HAP-1 (cell line): ENCODE measurements around the gene ZNF778.
"Not testable (repeated sequence)": the region's sequence is repeated elsewhere in the genome, so short reads cannot be mapped to it uniquely, and the experiment has no call there.

Experiments used
- DNase-seq, 2 experiments: peaks; one replicate each; pipeline ENCODE4 v3.0.0-alpha.2; 2016 to 2020; ENCODE audit warnings: low spot score in 2 of 2
- H3K27me3 ChIP-seq: fragments of 250-450 bp; sonication (Bioruptor Pico); 2 replicates; pipeline ENCODE4 v1.5.1; 2020; ENCODE audit warnings: low read depth, mild to moderate bottlenecking, moderate library complexity
- H3K36me3 ChIP-seq: fragments of 250-450 bp; sonication (Bioruptor Pico); replicated peaks from 2 replicates; pipeline ENCODE4 v1.5.1; 2020; ENCODE audit warnings: mild to moderate bottlenecking
- H3K4me1 ChIP-seq: fragments of 250-450 bp; sonication (Bioruptor Pico); 2 replicates; pipeline ENCODE4 v1.5.1; 2020; ENCODE audit warnings: mild to moderate bottlenecking
- H3K4me3 ChIP-seq: fragments of 250-450 bp; sonication (Bioruptor Pico); 2 replicates; pipeline ENCODE4 v1.5.1; 2020; ENCODE audit warnings: mild to moderate bottlenecking, moderate library complexity
- H3K9me3 ChIP-seq: fragments of 250-450 bp; sonication (Bioruptor Pico); 2 replicates; pipeline ENCODE4 v1.5.1; 2020; ENCODE audit warnings: mild to moderate bottlenecking, moderate library complexity
- in situ Hi-C: fragments of 300-500 bp; cut with MboI; formaldehyde crosslinking; loops from 3 replicates; pipeline ENCODE4 v1.14.3; 2020; ENCODE audit warnings: low sequenced_read_pairs, inconsistent platforms, mixed read lengths

Gene ZNF778

DNA sequence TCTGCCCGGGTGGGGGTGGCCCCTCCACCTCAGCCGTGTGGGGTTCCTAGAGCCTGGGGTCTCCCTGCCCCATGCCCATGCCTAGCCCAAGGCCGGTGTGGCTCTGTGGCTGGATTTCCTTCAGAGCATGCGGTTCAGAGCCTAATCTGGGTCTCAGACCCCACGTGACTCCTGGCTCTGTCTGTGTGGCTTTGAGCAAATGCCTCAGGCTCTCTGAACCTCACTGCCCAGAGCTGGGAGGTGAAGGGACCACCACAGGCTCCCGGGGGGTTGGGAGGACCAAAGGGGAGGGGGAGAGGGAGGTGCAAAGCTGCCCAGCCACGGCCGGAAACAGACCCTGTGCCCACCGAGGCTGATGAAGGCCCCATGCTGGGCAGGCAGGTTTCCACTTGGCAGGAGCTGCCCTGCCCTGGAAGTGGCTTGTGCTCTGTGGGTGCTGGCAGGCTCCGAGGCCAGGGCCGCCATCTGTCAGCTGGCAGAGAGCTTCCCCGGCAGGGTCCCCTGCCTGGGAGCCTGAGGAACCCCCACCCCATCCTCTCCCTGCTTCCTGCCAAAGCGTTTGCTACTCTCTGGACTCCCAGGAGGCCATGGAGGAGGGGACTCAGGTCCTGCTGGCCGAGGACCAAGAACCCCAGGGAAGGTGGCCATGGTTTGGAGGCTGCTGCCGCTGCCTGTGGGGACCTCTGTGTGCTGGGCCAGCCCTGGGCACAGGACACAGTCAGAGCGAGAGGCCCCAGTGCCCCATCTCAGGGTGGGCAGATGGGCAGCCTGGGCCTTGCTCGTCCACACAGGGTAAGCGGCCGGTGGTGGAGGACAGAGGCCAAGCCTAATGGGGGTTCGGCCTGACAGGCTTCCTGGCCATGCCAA lies 42.0 kb upstream of the ZNF778 start:
- DNase-seq, result no peak

DNA sequence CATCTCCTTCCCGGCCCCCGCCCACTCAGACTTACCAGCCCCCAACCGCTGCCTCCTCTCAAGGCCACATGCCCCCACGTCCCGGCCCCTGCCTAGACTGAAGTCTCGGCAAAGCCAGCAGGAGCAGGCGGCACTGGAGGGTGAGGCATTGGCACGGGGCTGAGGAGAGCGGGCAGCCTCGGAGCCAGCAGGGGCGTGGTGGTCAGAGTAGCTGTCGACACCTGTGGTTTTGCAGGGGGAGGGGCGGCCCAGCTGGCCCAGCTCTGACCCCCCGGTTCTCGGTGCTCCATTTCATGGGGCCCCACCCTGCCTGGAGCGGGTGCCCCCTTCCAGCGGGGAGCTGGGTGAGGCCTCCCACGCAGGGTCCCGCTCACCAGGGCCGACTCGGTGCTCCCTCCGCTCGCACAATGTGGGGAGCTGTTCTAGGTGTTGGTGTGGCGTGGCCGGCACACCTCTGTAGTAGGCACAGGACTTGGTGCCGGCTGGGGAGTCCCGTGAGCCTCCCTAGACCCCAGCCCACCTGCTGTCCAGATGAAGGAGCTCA lies 41.3 kb upstream of the ZNF778 start:
- in situ Hi-C loops, result no loop called here
- H3K4me1 ChIP-seq, result no peaks in the 10 kb centered on the region; the same call in 1 of the 2 replicates

More for the DNA sequence above, 42.0 kb upstream of the ZNF778 start:
- H3K4me3 ChIP-seq, result no peak overlapping the region
- H3K27me3 ChIP-seq, result peaks cover 3% of the 10 kb centered on the region; the same call in 1 of the 2 replicates
- in situ Hi-C loops, result no loop called here
- no peaks in the 10 kb centered on the region for H3K36me3 ChIP-seq
- peaks cover 3% of the 10 kb centered on the region for H3K4me1 ChIP-seq
- no peaks in the 10 kb centered on the region for H3K9me3 ChIP-seq

DNA sequence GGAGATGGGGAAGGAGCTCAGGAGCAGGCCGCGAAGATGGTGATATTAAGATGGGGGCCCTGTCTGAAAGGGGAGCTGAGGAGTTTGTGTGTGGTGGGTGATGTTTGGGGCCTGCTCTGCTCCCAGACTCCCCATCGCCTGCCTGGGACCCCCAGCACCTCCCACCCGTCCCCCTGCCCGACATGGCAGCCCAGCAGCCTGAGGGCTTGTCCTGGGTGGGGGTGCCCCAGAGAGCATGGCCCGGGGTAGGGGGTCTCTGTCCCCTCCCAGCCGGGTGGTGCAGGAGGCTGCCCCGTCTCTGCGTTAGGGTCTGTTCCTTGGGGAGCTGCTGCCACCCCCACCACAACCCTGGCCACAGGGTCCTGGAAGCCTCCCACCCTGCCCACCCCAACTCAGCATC lies 40.8 kb upstream of the ZNF778 start:
- in situ Hi-C loops, result no loop called here
- H3K27me3 ChIP-seq, result peaks cover 3% of the 10 kb centered on the region; the same call in 1 of the 2 replicates
- no peaks in the 10 kb centered on the region for H3K36me3 ChIP-seq
- no peak overlapping the region for H3K4me3 ChIP-seq
- no peaks in the 10 kb centered on the region for H3K9me3 ChIP-seq
- H3K4me1 ChIP-seq, result no peaks in the 10 kb centered on the region; the same call in 1 of the 2 replicates
- no peak for DNase-seq

More for the DNA sequence above, 41.3 kb upstream of the ZNF778 start:
- Histone ChIP-seq H3K4me3 (no peak overlapping the region), H3K9me3 (no peaks in the 10 kb centered on the region), H3K36me3 (no peaks in the 10 kb centered on the region), H3K27me3 (peaks cover 3% of the 10 kb centered on the region; the same call in 1 of the 2 replicates)
- DNase-seq, result no peak

DNA sequence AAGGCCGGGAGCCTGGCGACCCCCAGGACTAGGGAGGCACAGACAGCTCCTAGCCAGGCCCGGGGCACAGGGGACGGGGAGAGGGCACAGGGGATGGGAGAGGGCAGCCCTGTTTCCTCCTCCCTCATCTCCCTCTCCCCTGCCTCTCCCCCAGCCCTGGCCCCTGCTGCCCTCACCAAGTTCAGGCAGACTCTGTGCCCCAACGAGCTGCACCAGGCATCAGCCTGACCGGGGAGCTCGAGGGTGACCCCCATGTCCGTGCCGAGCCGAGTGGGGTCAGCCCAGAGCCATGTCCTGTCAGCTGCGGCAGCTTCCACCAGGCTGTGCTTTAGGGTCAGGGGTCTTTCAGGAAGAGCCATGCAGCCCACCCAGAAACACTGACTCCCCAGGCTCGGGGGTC lies 40.0 kb upstream of the ZNF778 start:
- no peak for DNase-seq
- in situ Hi-C loops, result no loop called here
- H3K36me3 ChIP-seq, result no peaks in the 10 kb centered on the region
- no peaks in the 10 kb centered on the region for H3K9me3 ChIP-seq
- H3K27me3 ChIP-seq, result peaks cover 3% of the 10 kb centered on the region; the same call in 1 of the 2 replicates
- H3K4me1 ChIP-seq, result no peaks in the 10 kb centered on the region
- H3K4me3 ChIP-seq, result no peak overlapping the region

DNA sequence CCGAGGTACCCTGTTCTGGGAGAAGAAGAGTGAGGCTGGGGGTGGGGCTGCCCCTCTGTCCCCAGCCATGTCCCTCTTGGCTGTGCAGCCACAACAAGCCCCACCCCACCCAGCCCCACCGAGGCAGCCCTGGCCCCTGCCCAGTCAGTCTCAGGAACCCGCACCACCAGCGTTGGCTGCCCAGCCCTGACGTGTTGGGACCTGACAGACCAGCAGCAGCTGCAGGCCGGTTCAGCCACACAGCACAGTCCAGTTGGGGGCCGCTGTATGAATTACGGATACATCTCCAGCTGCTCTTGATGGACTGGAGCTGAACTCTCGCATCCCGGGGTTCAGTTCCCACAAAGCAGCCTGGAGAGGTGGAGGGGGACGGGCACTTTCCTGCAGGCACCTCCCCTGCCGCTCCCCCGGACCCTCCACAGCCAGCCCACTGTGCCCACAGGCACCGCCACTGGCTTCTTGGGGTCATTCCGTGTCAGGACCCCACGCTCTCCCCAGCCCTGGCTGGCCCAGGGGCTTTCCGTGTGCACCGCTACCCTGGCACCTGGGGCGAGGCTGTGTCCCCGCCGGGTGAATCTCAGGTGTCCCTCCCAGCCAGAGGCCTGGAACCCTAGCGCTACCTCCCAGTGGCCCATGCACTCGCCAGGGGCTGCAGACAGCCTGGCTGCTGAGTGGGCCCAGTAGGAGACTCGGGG lies 38.9 kb upstream of the ZNF778 start:
- DNase-seq, result no peak
- in situ Hi-C loops, result no loop called here
- Histone ChIP-seq H3K36me3 (no peaks in the 10 kb centered on the region), H3K27me3 (no peaks in the 10 kb centered on the region), H3K4me3 (no peak overlapping the region), H3K4me1 (no peaks in the 10 kb centered on the region), H3K9me3 (no peaks in the 10 kb centered on the region)

DNA sequence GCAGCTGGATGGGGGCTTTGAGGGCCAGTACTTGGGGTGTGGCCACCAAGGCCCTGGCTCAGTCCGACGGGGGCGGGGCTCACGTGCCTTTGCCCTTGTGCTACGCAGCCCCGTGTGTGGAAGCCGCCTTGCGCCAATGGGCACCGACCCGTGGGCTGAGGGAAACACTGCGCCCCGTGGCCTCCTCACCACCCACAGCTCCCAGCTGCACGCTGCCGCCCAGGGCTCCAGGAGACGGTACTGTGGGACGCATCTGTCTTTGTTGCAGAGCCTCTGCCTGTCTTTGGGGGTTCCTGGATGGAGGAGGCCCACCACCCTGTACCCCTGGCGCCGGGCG lies 38.4 kb upstream of the ZNF778 start:
- DNase-seq, result no peak

DNA sequence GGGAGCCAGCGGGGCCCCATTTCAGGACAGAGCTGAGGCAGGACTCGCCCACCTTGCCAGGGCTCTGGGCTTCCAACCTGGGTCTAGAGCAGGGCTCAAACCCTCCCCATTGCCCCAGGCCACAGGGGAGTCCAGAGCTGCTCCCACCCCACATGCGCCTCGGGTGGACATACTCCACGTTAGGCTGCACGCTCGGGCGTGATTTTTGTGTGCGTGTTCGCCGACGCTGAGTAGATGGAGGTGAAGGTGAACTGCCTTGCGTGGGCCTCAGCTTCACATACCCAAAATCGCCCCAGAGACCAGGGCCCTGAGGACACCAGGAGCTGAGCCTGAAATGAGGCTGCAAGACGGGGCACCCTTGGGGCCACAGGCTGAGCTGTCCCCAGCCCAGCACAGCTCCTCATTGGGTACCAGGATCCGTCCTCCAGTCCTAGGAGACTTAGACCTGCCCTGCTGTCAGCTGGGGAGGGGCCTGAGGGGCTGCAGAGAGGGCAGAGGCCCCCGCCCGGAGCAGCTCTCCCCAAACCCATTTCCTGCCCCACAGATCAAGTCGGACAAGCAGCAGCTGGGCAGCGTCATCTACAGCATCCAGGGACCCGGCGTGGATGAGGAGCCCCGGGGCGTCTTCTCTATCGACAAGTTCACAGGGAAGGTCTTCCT lies 37.7 kb upstream of the ZNF778 start:
- DNase-seq, result no peak
- H3K9me3 ChIP-seq, result no peaks in the 10 kb centered on the region
- no peaks in the 10 kb centered on the region for H3K4me1 ChIP-seq
- H3K36me3 ChIP-seq, result no peaks in the 10 kb centered on the region
- no peak overlapping the region for H3K4me3 ChIP-seq
- no peaks in the 10 kb centered on the region for H3K27me3 ChIP-seq
- in situ Hi-C loops, result no loop called here

More for the DNA sequence above, 38.4 kb upstream of the ZNF778 start:
- no peaks in the 10 kb centered on the region for H3K9me3 ChIP-seq
- in situ Hi-C loops, result no loop called here
- no peaks in the 10 kb centered on the region for H3K36me3 ChIP-seq
- H3K27me3 ChIP-seq, result no peaks in the 10 kb centered on the region
- no peaks in the 10 kb centered on the region for H3K4me1 ChIP-seq
- no peak overlapping the region for H3K4me3 ChIP-seq

DNA sequence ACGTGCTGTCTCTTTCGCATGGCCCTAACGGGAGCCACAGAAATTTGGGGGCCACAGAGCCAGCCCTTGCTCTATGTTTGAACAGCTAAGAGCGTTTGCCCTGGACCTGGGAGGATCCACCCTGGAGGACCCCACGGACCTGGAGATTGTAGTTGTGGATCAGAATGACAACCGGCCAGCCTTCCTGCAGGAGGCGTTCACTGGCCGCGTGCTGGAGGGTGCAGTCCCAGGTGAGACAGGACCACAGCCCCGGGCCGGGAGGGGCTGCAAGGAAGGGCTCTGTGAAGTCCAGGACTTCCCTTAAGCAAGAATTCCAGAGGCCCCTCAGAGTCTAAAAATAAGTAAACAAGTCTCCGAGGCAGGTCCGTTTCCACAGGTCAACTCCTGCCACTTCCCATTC lies 34.0 kb upstream of the ZNF778 start:
- Histone ChIP-seq H3K9me3 (no peaks in the 10 kb centered on the region), H3K4me1 (no peaks in the 10 kb centered on the region), H3K27me3 (no peaks in the 10 kb centered on the region), H3K4me3 (no peak overlapping the region), H3K36me3 (no peaks in the 10 kb centered on the region)
- no peak for DNase-seq
- in situ Hi-C loops, result no loop called here

DNA sequence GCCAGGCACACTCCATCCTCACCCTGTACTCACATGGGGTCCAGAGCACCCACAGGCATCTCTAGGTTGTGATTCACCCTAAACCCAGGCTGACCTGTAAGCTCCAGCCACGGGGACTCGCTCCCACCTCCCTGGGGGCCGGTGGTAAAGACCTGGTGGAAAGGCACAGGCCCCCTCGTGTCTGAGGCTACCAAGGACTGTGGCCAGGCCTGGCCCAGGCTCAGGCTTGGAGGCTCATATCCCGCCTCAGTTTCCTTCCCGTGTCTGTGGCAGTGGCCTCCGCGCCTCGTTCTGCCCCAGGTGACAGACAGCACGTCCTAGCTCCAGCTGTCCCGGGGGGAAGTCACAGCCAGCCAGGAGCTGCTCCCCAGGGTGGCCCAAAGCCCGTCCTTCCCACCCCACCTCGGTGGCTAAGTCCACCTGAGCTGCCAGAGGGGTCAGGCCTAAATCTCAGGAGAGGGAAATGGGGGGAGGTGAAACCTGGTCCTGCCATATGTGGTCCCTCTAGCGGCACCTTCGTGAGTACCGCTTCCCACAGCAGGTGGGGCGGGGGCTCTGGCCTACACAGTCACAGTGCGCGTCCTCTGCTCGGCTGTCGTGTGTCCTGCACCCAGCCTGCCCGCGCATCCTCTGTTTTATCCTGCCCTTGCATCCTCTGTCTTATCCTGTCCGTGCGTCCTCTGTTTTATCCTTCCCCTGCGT lies 33.4 kb upstream of the ZNF778 start:
- DNase-seq, result no peak
- H3K36me3 ChIP-seq, result no peaks in the 10 kb centered on the region
- H3K9me3 ChIP-seq, result no peaks in the 10 kb centered on the region
- no peaks in the 10 kb centered on the region for H3K4me1 ChIP-seq
- no peak overlapping the region for H3K4me3 ChIP-seq
- in situ Hi-C loops, result no loop called here
- no peaks in the 10 kb centered on the region for H3K27me3 ChIP-seq

DNA sequence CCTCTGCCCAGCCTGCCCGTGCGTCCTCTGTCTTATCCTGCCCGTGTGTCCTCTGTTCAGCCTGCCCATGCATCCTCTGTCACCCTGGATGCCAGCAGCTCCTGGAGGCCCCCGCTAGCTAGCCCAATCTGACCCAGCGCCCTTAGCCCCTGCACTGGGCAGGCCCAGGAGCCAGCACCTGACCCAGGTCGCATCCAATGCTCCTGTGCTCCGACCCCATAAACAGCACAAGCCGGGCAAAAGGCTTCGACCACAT lies 32.9 kb upstream of the ZNF778 start:
- H3K27me3 ChIP-seq, result no peaks in the 10 kb centered on the region
- H3K36me3 ChIP-seq, result no peaks in the 10 kb centered on the region
- in situ Hi-C loops, result no loop called here
- no peaks in the 10 kb centered on the region for H3K4me1 ChIP-seq
- no peaks in the 10 kb centered on the region for H3K9me3 ChIP-seq
- no peak for DNase-seq
- H3K4me3 ChIP-seq, result no peak overlapping the region

DNA sequence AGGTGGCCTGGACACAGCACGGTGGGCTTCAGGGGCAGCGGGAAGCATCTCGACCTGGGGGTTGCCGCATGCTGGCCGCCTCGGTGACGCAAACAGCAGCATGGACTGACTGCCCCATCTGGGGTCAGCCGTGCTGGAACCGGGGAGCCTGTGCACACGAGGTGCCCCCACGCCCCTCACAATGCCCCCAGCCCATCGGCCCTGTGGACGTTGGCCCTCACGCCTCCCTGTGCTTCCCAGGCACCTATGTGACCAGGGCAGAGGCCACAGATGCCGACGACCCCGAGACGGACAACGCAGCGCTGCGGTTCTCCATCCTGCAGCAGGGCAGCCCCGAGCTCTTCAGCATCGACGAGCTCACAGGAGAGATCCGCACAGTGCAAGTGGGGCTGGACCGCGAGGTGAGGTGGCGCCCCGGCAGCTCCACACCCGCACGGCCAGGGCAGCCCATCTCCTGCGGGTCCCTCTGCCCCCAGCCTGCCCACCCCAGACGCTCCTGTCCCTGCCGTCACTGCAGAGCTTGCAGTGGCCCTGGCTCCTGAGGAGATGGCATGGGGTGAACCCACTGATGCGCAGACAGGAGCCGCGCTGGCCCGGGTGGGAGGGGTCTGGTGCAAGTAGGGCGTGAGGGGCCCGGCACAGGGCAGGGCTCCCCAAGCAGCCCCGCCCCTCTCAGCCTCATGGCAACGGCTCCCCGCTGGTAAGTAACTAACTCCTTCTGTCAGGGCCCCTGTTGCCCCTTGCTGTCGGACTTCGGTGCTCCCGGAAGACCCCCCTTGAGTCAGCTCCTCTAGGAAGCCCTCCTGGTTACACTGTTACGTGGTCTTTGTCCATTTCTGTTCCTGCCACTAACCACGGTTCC lies 32.3 kb upstream of the ZNF778 start:
- H3K36me3 ChIP-seq, result no peaks in the 10 kb centered on the region
- H3K4me1 ChIP-seq, result no peaks in the 10 kb centered on the region
- H3K4me3 ChIP-seq, result no peak overlapping the region
- DNase-seq, result no peak
- in situ Hi-C loops, result no loop called here
- no peaks in the 10 kb centered on the region for H3K27me3 ChIP-seq
- H3K9me3 ChIP-seq, result no peaks in the 10 kb centered on the region

DNA sequence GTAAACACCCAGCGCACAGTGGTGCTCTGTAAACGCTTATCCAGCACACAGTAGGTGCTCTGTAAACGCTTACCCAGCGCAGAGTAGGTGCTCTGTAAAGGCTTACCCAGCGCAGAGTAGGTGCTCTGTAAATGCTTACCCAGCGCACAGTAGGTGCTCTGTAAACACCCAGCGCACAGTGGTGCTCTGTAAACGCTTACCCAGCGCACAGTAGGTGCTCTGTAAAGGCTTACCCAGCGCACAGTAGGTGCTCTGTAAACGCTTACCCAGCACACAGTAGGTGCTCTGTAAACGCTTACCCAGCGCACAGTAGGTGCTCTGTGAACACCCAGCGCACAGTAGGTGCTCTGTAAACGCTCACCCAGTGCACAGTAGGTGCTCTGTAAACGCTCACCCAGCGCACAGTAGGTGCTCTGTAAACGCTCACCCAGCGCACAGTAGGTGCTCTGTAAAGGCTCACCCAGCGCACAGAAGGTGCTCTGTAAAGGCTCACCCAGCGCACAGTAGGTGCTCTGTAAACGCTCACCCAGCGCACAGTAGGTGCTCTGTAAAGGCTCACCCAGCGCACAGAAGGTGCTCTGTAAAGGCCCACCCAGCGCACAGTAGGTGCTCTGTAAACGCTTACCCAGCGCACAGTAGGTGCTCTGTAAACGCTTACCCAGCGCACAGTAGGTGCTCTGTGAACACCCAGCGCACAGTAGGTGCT lies 31.5 kb upstream of the ZNF778 start:
- H3K4me1 ChIP-seq, H3K27me3 ChIP-seq, H3K9me3 ChIP-seq, H3K36me3 ChIP-seq, H3K4me3 ChIP-seq, in situ Hi-C loops, DNase-seq: not testable (repeated sequence)
